ENCODE data around the gene SPATA2.

GRCh38 chr20:49924247-49924646 lies 8.9 kb upstream of the SPATA2 start:
- TF ChIP-seq, protein P1, sequence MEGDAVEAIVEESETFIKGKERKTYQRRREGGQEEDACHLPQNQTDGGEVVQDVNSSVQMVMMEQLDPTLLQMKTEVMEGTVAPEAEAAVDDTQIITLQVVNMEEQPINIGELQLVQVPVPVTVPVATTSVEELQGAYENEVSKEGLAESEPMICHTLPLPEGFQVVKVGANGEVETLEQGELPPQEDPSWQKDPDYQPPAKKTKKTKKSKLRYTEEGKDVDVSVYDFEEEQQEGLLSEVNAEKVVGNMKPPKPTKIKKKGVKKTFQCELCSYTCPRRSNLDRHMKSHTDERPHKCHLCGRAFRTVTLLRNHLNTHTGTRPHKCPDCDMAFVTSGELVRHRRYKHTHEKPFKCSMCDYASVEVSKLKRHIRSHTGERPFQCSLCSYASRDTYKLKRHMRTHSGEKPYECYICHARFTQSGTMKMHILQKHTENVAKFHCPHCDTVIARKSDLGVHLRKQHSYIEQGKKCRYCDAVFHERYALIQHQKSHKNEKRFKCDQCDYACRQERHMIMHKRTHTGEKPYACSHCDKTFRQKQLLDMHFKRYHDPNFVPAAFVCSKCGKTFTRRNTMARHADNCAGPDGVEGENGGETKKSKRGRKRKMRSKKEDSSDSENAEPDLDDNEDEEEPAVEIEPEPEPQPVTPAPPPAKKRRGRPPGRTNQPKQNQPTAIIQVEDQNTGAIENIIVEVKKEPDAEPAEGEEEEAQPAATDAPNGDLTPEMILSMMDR (IDR thresholded peaks at IDR 0.05; ENCODE audit: low read length) = no peak
- TF ChIP-seq EZH2 (IDR thresholded peaks at IDR 0.05; ENCODE audit: borderline replicate concordance, low read length) = no peak

Measured in OCI-LY1 (cell line).